Stimulated activated CD8-positive, alpha-beta memory T cell treated with anti-CD3 and anti-CD28 coated beads, Interleukin-2, amount 100 ng/mL, for 48 hours (primary cell): ENCODE data around the gene AKR7A2.
"Not testable (repeated sequence)": the region's sequence is repeated elsewhere in the genome, so short reads cannot be mapped to it uniquely, and the experiment has no call there.

Source experiments
- DNase-seq, 2 donors: peaks; one replicate each; pipeline ENCODE4 v3.0.0-alpha.2; 2020; ENCODE audit warnings: low read depth in 2 of 2

Gene AKR7A2

GRCh38 chr1:19262744-19263143 lies 49.2 kb downstream of the AKR7A2 start:
- DNase-seq: no peak

- DNase-seq: no peak
Observed at GRCh38 chr1:19262047-19262446, 49.9 kb downstream of the AKR7A2 start.

GRCh38 chr1:19260211-19261138 lies 51.5 kb downstream of the AKR7A2 start:
- no peak for DNase-seq

DNA sequence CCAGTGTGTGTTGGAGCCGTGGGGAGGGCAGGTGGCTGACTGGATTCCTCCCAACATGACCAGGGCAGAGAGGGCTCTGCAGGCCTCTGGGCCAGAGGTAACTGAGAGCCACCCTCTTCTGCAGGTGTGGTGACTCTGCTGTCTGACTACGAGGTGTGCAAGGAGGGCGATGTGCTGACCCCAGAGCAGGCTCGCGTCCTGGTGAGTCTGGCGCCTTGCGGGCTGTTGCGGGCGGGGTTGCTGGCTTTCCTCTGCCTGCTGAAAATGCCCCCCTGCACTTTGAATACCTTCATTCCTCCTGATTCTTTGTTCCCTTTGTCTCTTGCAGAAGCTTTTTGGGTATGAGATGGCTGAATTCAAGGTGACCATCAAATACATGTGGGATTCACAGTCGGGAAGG lies 53.6 kb downstream of the AKR7A2 start:
- DNase-seq: no peak

DNA sequence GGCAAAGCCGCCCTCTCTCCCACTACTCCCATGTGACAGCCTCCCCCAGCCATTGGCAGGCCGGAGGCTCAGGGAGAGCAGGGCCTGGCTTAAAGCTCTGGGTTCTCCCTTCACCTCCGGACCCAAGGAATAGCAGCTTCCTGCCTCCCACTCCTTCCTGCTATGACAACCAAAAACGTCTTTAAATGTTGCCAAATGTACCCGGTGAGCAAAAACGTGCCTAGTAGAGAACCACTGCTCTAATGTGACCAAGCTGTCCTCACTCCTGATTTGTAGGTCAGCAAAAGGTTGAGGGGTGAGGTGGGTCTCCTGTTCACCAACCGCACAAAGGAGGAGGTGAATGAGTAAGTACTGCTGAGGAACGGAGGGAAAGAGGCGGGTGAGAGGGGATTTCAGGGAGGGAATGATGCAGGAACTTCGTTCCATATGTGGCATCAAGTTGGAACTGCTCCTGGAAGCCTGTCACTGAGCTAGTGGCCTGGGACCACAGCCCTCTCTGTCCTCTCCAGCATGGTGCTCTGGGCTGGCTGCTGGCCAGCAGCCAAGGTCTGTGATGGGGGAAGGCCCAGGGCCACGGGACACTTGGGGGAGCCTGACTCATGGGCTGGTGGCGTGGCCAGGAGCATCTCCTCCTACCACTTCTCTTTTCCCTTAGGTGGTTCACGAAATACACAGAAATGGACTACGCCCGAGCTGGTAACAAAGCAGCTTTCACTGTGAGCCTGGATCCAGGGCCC lies 54.6 kb downstream of the AKR7A2 start:
- no peak for DNase-seq

DNA sequence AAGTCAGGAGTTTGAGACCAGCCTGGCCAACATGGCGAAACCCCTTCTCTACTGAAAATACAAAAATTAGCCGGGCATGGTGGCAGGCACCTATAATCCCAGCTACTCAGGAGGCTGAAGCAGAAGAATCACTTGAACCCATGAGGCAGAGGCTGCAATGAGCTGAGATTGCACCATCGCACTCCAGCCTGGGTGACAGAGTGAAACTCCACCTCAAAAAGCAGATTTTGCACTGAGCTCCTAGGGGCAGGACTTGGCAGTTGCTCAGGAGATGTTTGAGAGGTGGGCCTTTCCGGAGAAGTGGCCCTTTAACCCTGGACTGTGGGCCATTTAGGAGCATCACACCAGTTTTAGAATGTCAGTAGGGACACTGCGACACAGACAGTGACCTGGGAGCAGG lies 55.6 kb downstream of the AKR7A2 start:
- DNase-seq: not testable (repeated sequence)

DNA sequence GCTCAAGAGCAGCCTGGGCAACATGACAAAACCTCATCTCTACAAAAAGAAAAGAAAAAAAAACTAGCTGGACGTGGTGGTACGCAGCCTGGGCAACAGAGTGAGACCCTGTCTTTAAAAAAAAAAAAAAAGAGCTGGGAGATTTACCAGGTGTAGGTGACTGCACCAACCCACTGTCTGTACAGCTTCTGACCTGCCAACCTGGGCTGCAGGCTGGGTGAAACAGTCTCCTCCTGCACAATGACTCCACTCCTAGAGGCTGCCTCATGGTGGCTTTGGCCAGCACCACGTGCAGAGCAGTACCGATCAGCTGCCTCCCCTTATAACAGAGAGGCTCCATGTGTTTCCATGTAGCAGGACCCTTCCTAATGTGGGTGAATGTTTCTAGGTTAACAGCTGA lies 56.7 kb downstream of the AKR7A2 start:
- DNase-seq: no peak

DNA sequence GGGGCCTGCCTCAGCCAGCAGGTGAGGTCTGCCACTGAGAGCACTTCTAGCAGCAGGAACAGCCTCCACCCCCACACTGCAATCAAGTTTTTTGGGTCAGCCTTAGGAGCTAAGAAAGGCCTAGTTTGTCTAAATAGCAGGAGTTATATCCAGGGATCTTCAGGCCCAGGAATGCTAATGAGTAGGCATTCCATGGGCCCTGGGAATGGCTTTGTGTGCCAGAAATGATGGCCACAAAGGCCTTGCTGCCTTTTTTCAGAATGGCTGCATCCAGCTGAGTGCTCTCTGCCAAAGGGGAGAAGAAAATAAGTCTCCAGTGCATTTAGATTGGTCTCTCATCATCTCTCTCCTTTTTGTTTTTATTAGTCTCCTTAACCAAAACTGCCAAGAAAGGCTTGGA lies 57.5 kb downstream of the AKR7A2 start:
- no peak for DNase-seq
